ENCODE data around the gene ERICH4. TPM values are rescaled to one million over a fixed set of nuclear protein-coding genes. Genes with fewer than 3 reads are reported as not detected.

The ERICH4 gene
- polyA plus RNA-seq, 1 of the 3 experiments (the other 2 are of a cell fraction), result not detected

DNA sequence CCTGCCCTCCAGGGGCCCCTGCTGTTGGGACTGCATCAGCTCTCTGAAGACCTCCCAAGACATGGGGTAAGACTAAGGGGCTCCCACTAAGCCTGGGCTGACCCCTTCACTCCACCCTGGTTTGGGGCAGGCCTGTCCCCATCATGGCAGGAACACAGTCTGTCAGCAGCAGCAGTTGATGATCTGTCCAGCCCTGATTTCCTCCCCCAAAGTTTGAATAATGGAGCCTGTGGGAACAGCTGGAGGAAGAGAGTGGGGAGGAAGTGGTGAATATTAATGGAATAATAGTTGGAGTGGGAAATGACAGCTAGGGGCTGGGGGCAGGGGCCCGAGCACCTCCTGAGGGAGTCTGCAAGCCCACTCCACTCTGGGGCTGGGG is 14.5 kb upstream of the ERICH4 start:
- Histone ChIP-seq H3K9me3 (no peaks in the 10 kb centered on the region), H4K20me1 (ENCODE audit: insufficient read depth) (no peaks in the 10 kb centered on the region), H3K4me2 (no peak overlapping the region), H3K36me3 (replicated peaks in 1 of 2; ENCODE audit: control insufficient read depth in 1 of 2, insufficient read depth in 2 of 2, low read length in 1 of 2) (peaks cover 0 to 19% of the 10 kb centered on the region in 2 experiments), H3K9ac (no peak overlapping the region), H3F3A (replicated peaks; ENCODE audit: insufficient read depth) (peaks cover 6% of the 10 kb centered on the region), H3K9me2 (no peaks in the 10 kb centered on the region), H2AFZ (ENCODE audit: low read depth) (no peak overlapping the region), H3K79me2 (ENCODE audit: insufficient read depth) (no peaks in the 10 kb centered on the region), H3K27ac (ENCODE audit: low read depth in 2 of 2, low read length in 1 of 2) (no peak overlapping the region; a peak in 1 of 4 replicates), H3K4me3 (ENCODE audit: low read depth in 2 of 2, low read length in 1 of 2) (no peak overlapping the region), H3K4me1 (ENCODE audit: control insufficient read depth in 1 of 2, insufficient read depth in 2 of 2, low read depth in 1 of 2, low read length in 1 of 2) (peaks cover 0 to 7% of the 10 kb centered on the region in 2 experiments; a peak in 1 of 4 replicates), H3K27me3 (ENCODE audit: insufficient read depth) (no peaks in the 10 kb centered on the region)
- WGBS (ENCODE audit: low lambda C conversion rate), result 91% methylated on average over 1 of the region's 1 CpG
- ChIA-PET CTCF (interaction anchor here (1.0 to 1.7 kb wide), 3 partner anchors 9 to 120 kb away, joined by 3 to 9 read pairs (median 3); no protein-coding TSS in a partner anchor), POLR2A (interaction anchor here (0.7 to 1.5 kb wide), 2 partner anchors 11 to 65 kb away, joined by 3 to 7 read pairs; partner anchors contain the start of gene DMAC2)
- DNase-seq, result no peak
- TF ChIP-seq MEF2A (IDR thresholded peaks at IDR 0.05; ENCODE audit: borderline replicate concordance, low read depth), result no peak

DNA sequence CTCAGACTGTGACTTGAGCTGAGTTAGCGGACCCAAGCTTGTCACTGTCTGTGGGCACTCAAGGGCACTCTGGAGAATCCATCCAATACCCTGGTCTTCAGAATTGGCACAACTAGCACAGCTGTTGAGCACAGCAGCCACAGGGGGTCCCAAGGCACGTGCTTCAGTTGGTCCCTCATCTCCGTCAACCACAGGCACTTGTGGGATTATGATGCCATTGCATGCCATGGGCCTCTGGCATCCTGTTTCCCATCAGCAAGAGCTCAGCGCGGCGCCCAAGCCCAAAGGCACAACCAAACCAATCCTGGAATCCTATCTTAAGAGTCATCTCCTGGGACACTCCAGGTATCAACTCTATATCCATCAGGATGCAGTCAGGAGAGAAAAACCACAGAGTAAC is 12.0 kb upstream of the ERICH4 start:
- Histone ChIP-seq H3K9me3 (no peaks in the 10 kb centered on the region), H3K36me3 (replicated peaks in 1 of 2; ENCODE audit: control insufficient read depth in 1 of 2, insufficient read depth in 2 of 2, low read length in 1 of 2) (peaks cover 4 to 9% of the 10 kb centered on the region in 2 experiments), H3K79me2 (ENCODE audit: insufficient read depth) (no peaks in the 10 kb centered on the region), H3K4me1 (ENCODE audit: control insufficient read depth in 1 of 2, insufficient read depth in 2 of 2, low read depth in 1 of 2, low read length in 1 of 2) (peaks cover 0 to 7% of the 10 kb centered on the region in 2 experiments; a peak in 1 of 4 replicates), H4K20me1 (ENCODE audit: insufficient read depth) (no peaks in the 10 kb centered on the region), H3K9me2 (no peaks in the 10 kb centered on the region), H3F3A (replicated peaks; ENCODE audit: insufficient read depth) (peaks cover 6% of the 10 kb centered on the region), H3K4me3 (ENCODE audit: low read depth in 2 of 2, low read length in 1 of 2) (no peak overlapping the region), H3K4me2 (no peak overlapping the region), H3K9ac (no peak overlapping the region), H3K27me3 (ENCODE audit: insufficient read depth) (no peaks in the 10 kb centered on the region), H3K27ac (ENCODE audit: low read depth in 2 of 2, low read length in 1 of 2) (no peak overlapping the region), H2AFZ (ENCODE audit: low read depth) (no peak overlapping the region)
- WGBS (ENCODE audit: low lambda C conversion rate), result 100% methylated on average over 3 of the region's 6 CpGs
- ChIA-PET POLR2A (no interaction called here), CTCF (interaction anchor here (1.0 to 1.8 kb wide), 4 partner anchors 8 to 111 kb away, joined by 3 to 8 read pairs (median 3); partner anchors contain the start of gene DMAC2)
- TF ChIP-seq ELF1 (IDR thresholded peaks at IDR 0.05) (no peak), MEF2A (IDR thresholded peaks at IDR 0.05; ENCODE audit: borderline replicate concordance, low read depth) (no peak), YY1 (IDR thresholded peaks at IDR 0.05; ENCODE audit: low read depth) (no peak), REST (IDR thresholded peaks at IDR 0.05; ENCODE audit: low read depth, low read length) (no peak), GABPA (IDR thresholded peaks at IDR 0.05; ENCODE audit: low read depth) (no peak), FOXM1 (IDR thresholded peaks at IDR 0.05; ENCODE audit: low read depth) (no peak), CHD2 (IDR thresholded peaks at IDR 0.05; ENCODE audit: low read length, partially characterized antibody) (no peak), TAF1 (IDR thresholded peaks at IDR 0.05; ENCODE audit: borderline replicate concordance, low read depth, low read length) (no peak), RAD21 (IDR thresholded peaks at IDR 0.05; ENCODE audit: low read length) (no peak), CTCF (IDR thresholded peaks at IDR 0.05) (no peak), EZH2phosphoT487 (IDR thresholded peaks at IDR 0.05; ENCODE audit: borderline replicate concordance, low read depth) (no peak), EP300 (IDR thresholded peaks at IDR 0.05; ENCODE audit: borderline replicate concordance in 1 of 2, low read depth in 1 of 2, low read length in 1 of 2) (no peak), JUND (IDR thresholded peaks at IDR 0.05) (no peak), MXI1 (IDR thresholded peaks at IDR 0.05; ENCODE audit: low read depth, low read length) (no peak), USF1 (IDR thresholded peaks at IDR 0.05; ENCODE audit: borderline replicate concordance, low read depth) (no peak), NRF1 (IDR thresholded peaks at IDR 0.05; ENCODE audit: low read depth, low read length) (no peak), GATA2 (CRISPR knock-in tag; IDR thresholded peaks at IDR 0.05) (no peak)
- TF ChIP-seq, protein P1, sequence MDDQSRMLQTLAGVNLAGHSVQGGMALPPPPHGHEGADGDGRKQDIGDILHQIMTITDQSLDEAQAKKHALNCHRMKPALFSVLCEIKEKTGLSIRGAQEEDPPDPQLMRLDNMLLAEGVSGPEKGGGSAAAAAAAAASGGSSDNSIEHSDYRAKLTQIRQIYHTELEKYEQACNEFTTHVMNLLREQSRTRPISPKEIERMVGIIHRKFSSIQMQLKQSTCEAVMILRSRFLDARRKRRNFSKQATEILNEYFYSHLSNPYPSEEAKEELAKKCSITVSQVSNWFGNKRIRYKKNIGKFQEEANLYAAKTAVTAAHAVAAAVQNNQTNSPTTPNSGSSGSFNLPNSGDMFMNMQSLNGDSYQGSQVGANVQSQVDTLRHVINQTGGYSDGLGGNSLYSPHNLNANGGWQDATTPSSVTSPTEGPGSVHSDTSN (IDR thresholded peaks at IDR 0.05), result no peak
- TF ChIP-seq, protein P2, sequence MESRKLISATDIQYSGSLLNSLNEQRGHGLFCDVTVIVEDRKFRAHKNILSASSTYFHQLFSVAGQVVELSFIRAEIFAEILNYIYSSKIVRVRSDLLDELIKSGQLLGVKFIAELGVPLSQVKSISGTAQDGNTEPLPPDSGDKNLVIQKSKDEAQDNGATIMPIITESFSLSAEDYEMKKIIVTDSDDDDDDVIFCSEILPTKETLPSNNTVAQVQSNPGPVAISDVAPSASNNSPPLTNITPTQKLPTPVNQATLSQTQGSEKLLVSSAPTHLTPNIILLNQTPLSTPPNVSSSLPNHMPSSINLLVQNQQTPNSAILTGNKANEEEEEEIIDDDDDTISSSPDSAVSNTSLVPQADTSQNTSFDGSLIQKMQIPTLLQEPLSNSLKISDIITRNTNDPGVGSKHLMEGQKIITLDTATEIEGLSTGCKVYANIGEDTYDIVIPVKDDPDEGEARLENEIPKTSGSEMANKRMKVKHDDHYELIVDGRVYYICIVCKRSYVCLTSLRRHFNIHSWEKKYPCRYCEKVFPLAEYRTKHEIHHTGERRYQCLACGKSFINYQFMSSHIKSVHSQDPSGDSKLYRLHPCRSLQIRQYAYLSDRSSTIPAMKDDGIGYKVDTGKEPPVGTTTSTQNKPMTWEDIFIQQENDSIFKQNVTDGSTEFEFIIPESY (IDR thresholded peaks at IDR 0.05; ENCODE audit: borderline replicate concordance, low read depth), result no peak
- DNase-seq, result no peak

Data from SK-N-SH (cell line).